RWPE1 (cell line): ENCODE results near the gene TMPRSS9.
A peak's percentile ranks its signal among the peaks of the same experiment; 100 is the strongest.
"Not testable (repeated sequence)": the region's sequence is repeated elsewhere in the genome, so short reads cannot be mapped to it uniquely, and the experiment has no call there.

Experiments
- CTCF ChIA-PET: fragments of 350-600 bp; sonication (Branson Sonifier 250); formaldehyde crosslinking; extraction: SDS; loops from one replicate; lab custom pipeline; 2021; lab: Yijun Ruan, JAX
- POLR2A ChIA-PET: fragments of 400-600 bp; formaldehyde crosslinking; extraction: SDS; loops from one replicate; lab custom pipeline; 2020; ENCODE audit warnings: antibody characterized with exemption; ENCODE audit not compliant: low non-redundant PET; lab: Yijun Ruan, JAX
- DNase-seq: peaks from one replicate; pipeline ENCODE4 v3.0.0; 2012; ENCODE audit warnings: low spot score
- H3K27ac ChIP-seq: fragments of 450-650 bp; 2 replicates; pipeline ENCODE4 v1.5.1; 2017
- TF ChIP-seq, protein P1 (sequence below): fragments of 450-650 bp; conservative IDR thresholded peaks from 2 replicates; pipeline ENCODE4 v1.5.1; 2017; ENCODE audit warnings: low read depth, mild to moderate bottlenecking

The TMPRSS9 gene

DNA sequence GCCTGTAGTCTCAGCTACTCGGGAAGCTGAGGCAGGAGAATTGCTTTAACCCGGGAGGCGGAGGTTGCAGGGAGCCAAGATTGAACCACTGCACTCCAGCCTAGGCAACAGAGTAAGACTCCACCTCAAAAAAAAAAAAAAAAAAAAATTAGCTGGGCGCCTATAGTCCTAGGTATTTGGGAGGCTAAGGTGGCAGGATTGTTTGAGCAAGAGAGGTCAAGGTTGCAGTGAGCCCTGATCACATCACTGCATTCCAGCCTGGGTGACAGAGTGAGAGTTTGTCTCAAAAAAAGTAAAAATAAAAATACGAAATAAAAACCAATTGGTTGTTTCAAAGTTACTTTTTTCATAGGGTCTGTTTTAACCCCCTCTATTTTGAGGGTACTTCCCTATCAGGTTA is 98.0 kb downstream of the TMPRSS9 start:
- peak overlapping the region; percentile 83 for H3K27ac ChIP-seq
- no peak for DNase-seq
- POLR2A ChIA-PET = no interaction called here
- TF ChIP-seq, protein P1, sequence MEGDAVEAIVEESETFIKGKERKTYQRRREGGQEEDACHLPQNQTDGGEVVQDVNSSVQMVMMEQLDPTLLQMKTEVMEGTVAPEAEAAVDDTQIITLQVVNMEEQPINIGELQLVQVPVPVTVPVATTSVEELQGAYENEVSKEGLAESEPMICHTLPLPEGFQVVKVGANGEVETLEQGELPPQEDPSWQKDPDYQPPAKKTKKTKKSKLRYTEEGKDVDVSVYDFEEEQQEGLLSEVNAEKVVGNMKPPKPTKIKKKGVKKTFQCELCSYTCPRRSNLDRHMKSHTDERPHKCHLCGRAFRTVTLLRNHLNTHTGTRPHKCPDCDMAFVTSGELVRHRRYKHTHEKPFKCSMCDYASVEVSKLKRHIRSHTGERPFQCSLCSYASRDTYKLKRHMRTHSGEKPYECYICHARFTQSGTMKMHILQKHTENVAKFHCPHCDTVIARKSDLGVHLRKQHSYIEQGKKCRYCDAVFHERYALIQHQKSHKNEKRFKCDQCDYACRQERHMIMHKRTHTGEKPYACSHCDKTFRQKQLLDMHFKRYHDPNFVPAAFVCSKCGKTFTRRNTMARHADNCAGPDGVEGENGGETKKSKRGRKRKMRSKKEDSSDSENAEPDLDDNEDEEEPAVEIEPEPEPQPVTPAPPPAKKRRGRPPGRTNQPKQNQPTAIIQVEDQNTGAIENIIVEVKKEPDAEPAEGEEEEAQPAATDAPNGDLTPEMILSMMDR = no peak
- CTCF ChIA-PET = interaction anchor here (0.7 kb wide), 1 partner anchor 42 kb away, joined by 4 read pairs; no protein-coding TSS in a partner anchor

DNA sequence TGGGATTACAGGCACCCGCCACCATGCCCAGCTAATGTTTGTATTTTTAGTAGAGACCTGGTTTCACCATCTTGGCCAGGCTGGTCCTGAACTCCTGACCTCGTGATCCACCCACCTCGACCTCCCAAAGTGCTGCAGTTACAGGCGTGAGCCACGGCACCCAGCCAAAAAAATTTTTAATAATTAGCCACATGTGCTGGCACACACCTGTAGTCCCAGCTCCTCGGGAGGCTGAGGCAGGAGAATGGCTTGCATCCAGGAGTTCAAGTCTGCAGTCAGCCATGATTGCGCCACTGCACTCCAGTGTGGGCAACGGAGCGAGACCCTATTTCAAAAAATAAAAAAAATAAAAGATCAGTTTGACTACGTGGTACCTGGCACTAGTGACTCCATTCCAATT is 98.7 kb downstream of the TMPRSS9 start:
- DNase-seq, POLR2A ChIA-PET: not testable (repeated sequence)
- H3K27ac ChIP-seq = peak overlapping the region; percentile 89
- CTCF ChIA-PET = interaction anchor here (0.7 kb wide), 1 partner anchor 43 kb away, joined by 4 read pairs; no protein-coding TSS in a partner anchor

DNA sequence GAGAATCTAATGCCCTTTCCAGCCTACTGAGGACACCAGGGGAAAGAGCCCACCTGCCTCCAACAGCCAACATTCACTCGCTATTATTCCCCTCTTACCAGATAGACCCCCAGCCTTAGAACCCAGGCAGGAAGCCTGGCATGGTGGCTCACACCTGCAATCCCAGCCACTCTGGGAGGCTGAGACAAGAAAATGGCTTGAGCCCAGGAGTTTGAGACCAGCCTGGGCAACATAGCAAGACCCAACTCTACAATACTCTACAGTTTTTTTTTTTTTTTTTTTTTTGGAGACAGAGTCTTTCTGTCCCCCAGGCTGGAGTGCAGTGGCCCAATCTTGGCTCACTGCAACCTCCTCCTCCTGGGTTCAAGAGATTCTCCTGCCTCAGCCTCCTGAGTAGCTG is 100.2 kb downstream of the TMPRSS9 start:
- TF ChIP-seq, protein P1 = no peak
- POLR2A ChIA-PET = no interaction called here
- H3K27ac ChIP-seq = peak overlapping the region; percentile 89; the same call in 1 of the 2 replicates
- CTCF ChIA-PET = interaction anchor here (0.6 kb wide), 1 partner anchor 160 kb away, joined by 3 read pairs; no protein-coding TSS in a partner anchor
- no peak for DNase-seq

GRCh38 chr19:2461751-2462634 is 101.9 kb downstream of the TMPRSS9 start:
- DNase-seq = peak; percentile 41
- TF ChIP-seq, protein P1 = no peak
- CTCF ChIA-PET = interaction anchor here (0.5 kb wide), 1 partner anchor 175 kb away, joined by 4 read pairs; no protein-coding TSS in a partner anchor
- POLR2A ChIA-PET = interaction anchor here (0.7 kb wide), 1 partner anchor 278 kb away, joined by 3 read pairs; the partner anchor contains the start of gene SLC39A3
- peak overlapping the region; percentile 89 for H3K27ac ChIP-seq

GRCh38 chr19:2462635-2463421 is 102.8 kb downstream of the TMPRSS9 start:
- CTCF ChIA-PET = interaction anchor here (0.5 kb wide), 1 partner anchor 174 kb away, joined by 4 read pairs; no protein-coding TSS in a partner anchor
- H3K27ac ChIP-seq = peak overlapping the region; percentile 89
- peak; percentile 40 for DNase-seq
- TF ChIP-seq, protein P1 = no peak
- POLR2A ChIA-PET = no interaction called here

GRCh38 chr19:2463694-2464093 is 103.6 kb downstream of the TMPRSS9 start:
- POLR2A ChIA-PET, DNase-seq: not testable (repeated sequence)
- CTCF ChIA-PET = interaction anchor here (0.6 kb wide), 1 partner anchor 133 kb away, joined by 3 read pairs; no protein-coding TSS in a partner anchor
- peak overlapping the region; percentile 89 for H3K27ac ChIP-seq

GRCh38 chr19:2464389-2464788 is 104.3 kb downstream of the TMPRSS9 start:
- peak overlapping the region; percentile 89 for H3K27ac ChIP-seq
- DNase-seq = no peak
- POLR2A ChIA-PET = no interaction called here
- CTCF ChIA-PET = interaction anchor here (0.5 kb wide), 1 partner anchor 149 kb away, joined by 3 read pairs; no protein-coding TSS in a partner anchor
- TF ChIP-seq, protein P1 = no peak
